Tibial nerve (tissue), 4 donors: ENCODE results near the gene ALK.

ENCODE experiments used
- CTCF ChIP-seq, 5 experiments: fragments of 200-600 bp in 3 of 5; fragments of 450-650 bp in 2 of 5; sonication (generic) in 3 of 5; IDR thresholded peaks; one replicate each; pipeline ENCODE4 v1.5.1; 2016 to 2019; ENCODE audit warnings: antibody characterized with exemption in 5 of 5, mild to moderate bottlenecking in 3 of 5, moderate library complexity in 2 of 5
- EP300 ChIP-seq, 2 donors: sonication (generic); formaldehyde crosslinking; IDR thresholded peaks; one replicate each; pipeline ENCODE4 v1.6.1; 2017; ENCODE audit warnings: antibody characterized with exemption in 2 of 2, mild to moderate bottlenecking in 1 of 2
- POLR2A ChIP-seq, 2 donors: fragments of 450-650 bp; IDR thresholded peaks; one replicate each; pipeline ENCODE4 v1.6.1; 2017; ENCODE audit warnings: antibody characterized with exemption in 2 of 2, mild to moderate bottlenecking in 2 of 2, moderate library complexity in 2 of 2

- TF ChIP-seq CTCF (IDR thresholded peaks at IDR 0.05): no peak
- no peak for TF ChIP-seq EP300 (IDR thresholded peaks at IDR 0.05)
- TF ChIP-seq POLR2A (IDR thresholded peaks at IDR 0.05): no peak
Measured at GRCh38 chr2:29821591-29821990, 99.8 kb downstream of the ALK start.
